NCI-H2029 (cell line): ENCODE data around the gene ABCC1.
"Not testable (repeated sequence)": the region's sequence is repeated elsewhere in the genome, so short reads cannot be mapped to it uniquely, and the experiment has no call there.

ENCODE experiments used
- DNase-seq: peaks from one replicate; lab custom pipeline; 2025; lab: John Stamatoyannopoulos, UW

Gene ABCC1

DNA sequence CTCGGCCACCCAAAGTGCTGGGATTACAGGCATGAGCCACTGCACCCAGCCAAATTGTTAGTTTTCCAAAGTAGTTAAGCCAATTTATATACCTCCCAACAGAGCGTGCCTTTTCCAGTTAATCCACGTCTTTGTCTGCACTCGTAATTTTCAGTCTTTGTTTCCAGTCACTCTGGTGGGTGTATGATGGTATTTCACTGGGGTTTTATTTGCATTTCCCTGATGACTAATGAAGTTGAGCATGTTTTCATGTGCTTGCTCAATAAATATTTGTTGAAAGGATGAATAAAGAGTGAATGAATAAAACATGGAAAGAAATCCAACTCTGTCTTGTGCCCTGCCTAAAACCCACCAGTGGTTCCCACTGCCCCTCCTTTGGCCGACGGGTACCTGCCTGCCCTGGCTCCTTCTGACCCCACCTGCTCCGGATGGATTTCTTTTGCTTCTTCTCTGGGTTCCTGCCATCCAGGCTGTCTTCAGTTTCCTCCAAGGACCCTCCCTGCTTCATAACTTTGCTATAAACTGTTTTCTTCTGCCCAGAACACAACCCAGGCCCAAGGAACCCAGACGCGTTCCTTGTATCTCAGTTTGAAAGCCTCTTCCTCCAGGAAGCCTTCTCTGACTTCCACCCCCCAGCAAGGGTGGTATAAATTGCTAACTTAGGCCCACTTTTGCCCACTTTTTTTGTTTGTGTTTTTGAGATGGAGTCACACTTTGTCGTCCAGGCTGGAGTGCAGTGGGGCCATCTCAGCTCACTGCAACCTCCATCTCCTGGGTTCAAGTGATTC, 3.0 kb upstream of the ABCC1 start:
- DNase-seq = no peak

- DNase-seq = no peak
Measured at GRCh38 chr16:15947983-15948509, 1.4 kb upstream of the ABCC1 start.

GRCh38 chr16:15948532-15949209, 745 bp upstream of the ABCC1 start:
- DNase-seq = no peak

DNA sequence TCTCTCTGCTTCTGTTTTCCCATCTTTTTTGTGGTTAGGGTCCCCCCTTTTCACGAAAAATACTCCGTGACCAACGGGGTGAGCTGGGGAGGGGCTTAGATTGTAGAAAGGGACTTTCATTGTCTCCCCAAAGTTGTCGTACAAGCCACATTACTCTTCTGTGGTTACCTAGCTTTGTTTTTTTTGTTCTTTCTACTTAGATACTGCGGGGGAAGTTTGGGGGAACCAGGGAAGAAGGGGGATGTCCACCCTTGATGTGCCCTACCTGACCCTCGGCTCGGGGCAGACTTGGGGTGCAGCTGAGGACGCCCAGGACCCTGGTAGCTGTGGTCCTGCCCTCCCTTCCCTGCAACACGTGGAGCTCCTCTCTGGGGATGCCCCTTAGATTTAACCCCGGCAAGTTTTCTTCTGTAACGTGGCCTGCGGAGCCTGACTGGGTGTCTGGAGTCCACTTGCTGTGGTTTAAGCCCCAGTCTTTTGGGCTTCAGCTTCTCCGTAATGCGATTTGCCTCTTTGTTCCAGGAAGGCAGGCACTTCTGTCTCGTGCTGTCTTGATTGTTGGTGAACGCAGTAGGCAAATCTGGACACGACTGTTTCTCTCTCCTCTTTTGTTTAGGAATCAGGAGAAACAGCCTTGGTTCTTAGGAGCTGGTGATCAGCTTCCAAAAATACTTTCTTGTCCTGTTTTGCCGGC, 892 bp downstream of the ABCC1 start:
- DNase-seq = no peak

- no peak for DNase-seq
Measured at GRCh38 chr16:15950869-15951268, 1.5 kb downstream of the ABCC1 start.

DNA sequence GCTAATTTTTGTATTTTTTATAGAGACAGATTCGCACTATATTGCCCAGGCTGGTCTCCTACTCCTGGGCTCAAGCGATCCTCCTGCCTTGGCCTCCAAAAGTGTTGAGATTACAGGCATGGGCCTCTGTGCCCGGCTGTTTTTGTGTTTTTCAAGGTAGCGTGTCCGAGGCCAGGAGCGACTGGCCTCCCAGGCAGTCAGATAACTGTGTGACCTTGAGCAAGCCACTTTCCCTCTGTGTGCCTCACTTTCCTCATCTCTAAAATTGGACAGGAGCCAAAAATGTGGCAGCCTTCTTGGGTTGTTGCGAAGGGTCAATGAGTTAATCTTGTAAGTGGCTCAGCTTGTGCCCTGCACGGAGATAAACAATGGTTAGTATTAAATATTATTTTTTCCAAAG, 2.4 kb downstream of the ABCC1 start:
- no peak for DNase-seq

- DNase-seq = no peak
Measured at GRCh38 chr16:15952265-15952711, 2.9 kb downstream of the ABCC1 start.

- DNase-seq = no peak
Measured at GRCh38 chr16:15953477-15953876, 4.1 kb downstream of the ABCC1 start.

- no peak for DNase-seq
Measured at GRCh38 chr16:15953929-15954813, 4.8 kb downstream of the ABCC1 start.

- no peak for DNase-seq
Measured at GRCh38 chr16:15954814-15955151, 5.4 kb downstream of the ABCC1 start.

- DNase-seq = no peak
Measured at GRCh38 chr16:15955425-15955824, 6.0 kb downstream of the ABCC1 start.

- DNase-seq = not testable (repeated sequence)
Measured at GRCh38 chr16:15956106-15956505, 6.7 kb downstream of the ABCC1 start.

GRCh38 chr16:15958703-15959348, 9.4 kb downstream of the ABCC1 start:
- DNase-seq = no peak

DNA sequence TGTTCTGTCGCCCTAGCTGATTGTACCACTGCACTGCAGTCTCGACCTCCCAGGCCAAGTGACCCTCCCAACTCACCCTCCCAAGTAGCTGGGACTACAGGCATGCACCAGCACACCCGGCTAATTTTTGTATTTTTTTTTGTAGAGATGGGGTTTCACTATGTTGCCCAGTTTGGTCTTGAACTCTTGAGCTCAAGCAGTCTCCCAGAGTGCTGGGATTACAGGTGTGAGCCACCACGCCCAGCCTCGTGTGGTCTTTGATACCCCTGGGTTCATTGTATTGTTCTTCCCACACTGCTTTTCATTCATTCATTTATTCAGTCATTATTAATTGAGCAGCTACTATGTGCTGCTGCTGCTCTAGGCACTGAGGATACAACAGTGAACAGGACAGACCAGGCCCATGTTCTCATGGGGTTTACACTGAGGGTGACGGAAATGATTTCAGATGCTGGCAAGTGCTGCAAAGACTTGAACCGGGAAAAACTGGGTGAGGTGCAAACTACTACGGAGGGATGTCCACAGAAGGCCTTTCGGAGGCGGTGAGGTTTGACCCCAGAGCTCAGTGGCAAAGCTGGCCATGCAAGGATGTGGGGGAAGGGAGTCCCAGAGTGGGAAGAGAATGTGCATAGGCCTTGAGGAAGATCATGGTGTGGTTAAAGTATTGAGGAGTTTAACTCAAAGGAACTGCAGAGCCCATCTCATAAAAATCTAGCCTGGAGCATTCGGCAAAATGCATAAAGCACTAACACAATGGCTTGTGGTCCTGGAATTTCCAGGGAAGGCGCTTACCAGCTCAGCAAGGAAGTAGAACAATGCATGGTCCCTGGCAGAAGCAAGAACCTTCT, 10.9 kb downstream of the ABCC1 start:
- no peak for DNase-seq

- DNase-seq = no peak
Measured at GRCh38 chr16:15961060-15961511, 11.7 kb downstream of the ABCC1 start.

DNA sequence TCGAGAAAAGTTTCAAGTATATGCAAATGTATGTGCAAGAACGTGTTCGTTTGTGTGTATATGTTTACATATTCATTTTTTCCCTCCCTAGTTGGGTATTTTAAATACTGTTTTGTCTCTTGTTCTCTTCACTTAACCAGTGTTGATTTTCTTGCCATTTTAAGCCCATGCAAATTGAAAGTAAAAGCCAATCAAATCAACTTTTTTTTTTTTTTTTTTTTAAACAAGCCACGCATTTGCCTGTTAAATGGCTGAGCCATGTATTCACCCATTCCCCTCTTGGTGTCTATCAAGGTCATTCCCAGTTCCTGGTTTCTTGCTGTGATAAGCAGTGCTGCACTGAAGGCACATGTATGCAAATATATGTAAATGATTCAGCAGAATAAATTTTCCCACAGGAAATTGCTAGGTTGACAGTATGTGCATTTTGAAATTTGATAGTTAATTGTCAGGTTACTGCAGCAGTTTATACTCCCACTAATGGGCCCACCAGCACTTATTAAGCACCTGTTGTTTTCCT, 12.2 kb downstream of the ABCC1 start:
- no peak for DNase-seq

DNA sequence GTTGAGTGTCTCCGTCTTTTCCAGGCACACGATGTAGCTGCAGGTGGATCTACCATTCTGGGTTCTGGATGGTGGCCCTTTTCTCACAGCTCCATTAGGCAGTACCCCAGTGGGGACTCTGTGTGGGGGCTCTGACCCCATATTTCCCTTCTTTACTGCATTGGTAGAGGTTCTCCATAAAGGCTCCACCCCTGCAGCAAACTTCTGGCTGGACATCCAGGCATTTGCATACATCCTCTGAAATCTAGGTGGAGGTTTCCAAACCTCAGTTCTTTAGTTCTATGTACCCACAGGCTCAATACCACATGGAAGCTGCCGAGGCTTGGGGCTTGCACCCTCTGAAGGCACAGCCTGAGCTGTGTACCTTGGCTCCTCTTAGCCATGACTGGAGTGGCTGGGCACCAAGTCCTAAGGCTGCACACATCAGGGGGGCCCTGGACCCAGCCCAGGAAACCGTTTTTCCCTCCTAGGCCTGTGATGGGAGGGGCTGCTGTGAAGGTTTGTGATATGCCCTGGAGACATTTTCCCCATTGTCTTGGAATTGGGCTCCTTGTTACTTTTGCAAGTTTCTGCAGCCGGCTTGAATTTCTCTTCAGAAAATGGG, 14.0 kb downstream of the ABCC1 start:
- no peak for DNase-seq

- DNase-seq = no peak
Measured at GRCh38 chr16:15966420-15966819, 17.0 kb downstream of the ABCC1 start.

- no peak for DNase-seq
Measured at GRCh38 chr16:15966836-15967546, 17.6 kb downstream of the ABCC1 start.
